DOHH2 (cell line): ENCODE results near the gene ITGA1.

Source experiments
- H3F3A ChIP-seq: fragments of 200-600 bp; sonication (generic), shearing (Covaris generic); 2 replicates; pipeline ENCODE4 v1.6.0; 2016; ENCODE audit warnings: antibody characterized with exemption, mild to moderate bottlenecking; ENCODE audit not compliant: control insufficient read depth, insufficient read depth
- H3K27ac ChIP-seq: fragments of 200-600 bp; sonication (generic); 2 replicates; pipeline ENCODE4 v1.5.1; 2014; ENCODE audit warnings: low read depth, mild to moderate bottlenecking, low read length, moderate library complexity
- H3K27me3 ChIP-seq: fragments of 200-600 bp; sonication (generic); 2 replicates; pipeline ENCODE4 v1.6.1; 2014; ENCODE audit warnings: mild to moderate bottlenecking, low read length, mixed read lengths; ENCODE audit not compliant: control insufficient read depth
- H3K36me3 ChIP-seq: fragments of 200-600 bp; sonication (generic); 2 replicates; pipeline ENCODE4 v1.6.1; 2014; ENCODE audit warnings: mild to moderate bottlenecking, low read length, moderate library complexity, mixed read lengths; ENCODE audit not compliant: control insufficient read depth
- H3K4me1 ChIP-seq: fragments of 200-600 bp; sonication (generic); 2 replicates; pipeline ENCODE4 v1.6.1; 2014; ENCODE audit warnings: mild to moderate bottlenecking, low read length, mixed read lengths; ENCODE audit not compliant: control insufficient read depth
- H3K4me2 ChIP-seq: fragments of 200-600 bp; sonication (generic); 2 replicates; pipeline ENCODE4 v1.6.0; 2014; ENCODE audit warnings: mild to moderate bottlenecking, low read length, moderate library complexity
- H3K4me3 ChIP-seq: fragments of 200-600 bp; sonication (generic); 2 replicates; pipeline ENCODE4 v1.5.1; 2014; ENCODE audit warnings: mild to moderate bottlenecking, low read length, mixed read lengths
- H3K79me2 ChIP-seq: fragments of 200-600 bp; sonication (generic); 2 replicates; pipeline ENCODE4 v1.6.1; 2014; ENCODE audit warnings: mild to moderate bottlenecking, low read length, mixed read lengths; ENCODE audit not compliant: control insufficient read depth
- H3K9me2 ChIP-seq: fragments of 200-600 bp; sonication (generic); replicated peaks from 2 replicates; pipeline ENCODE4 v1.6.1; 2014; ENCODE audit warnings: mild to moderate bottlenecking, low read length, mixed read lengths; ENCODE audit not compliant: control insufficient read depth
- H3K9me3 ChIP-seq: fragments of 200-600 bp; sonication (generic); 2 replicates; pipeline ENCODE4 v1.6.1; 2014; ENCODE audit warnings: antibody characterized with exemption, low read length, mixed read lengths; ENCODE audit not compliant: control insufficient read depth, insufficient read depth
- H4K20me1 ChIP-seq: fragments of 200-600 bp; sonication (generic); 2 replicates; pipeline ENCODE4 v1.6.0; 2014; ENCODE audit warnings: low read depth, mild to moderate bottlenecking, antibody characterized with exemption, low read length, moderate library complexity; ENCODE audit not compliant: control insufficient read depth, insufficient read depth
- EZH2phosphoT487 ChIP-seq: fragments of 200-600 bp; sonication (generic); IDR thresholded peaks from 2 replicates; pipeline ENCODE4 v1.6.1; 2017; ENCODE audit warnings: borderline replicate concordance, mild to moderate bottlenecking, antibody characterized with exemption, low read length, moderate library complexity, mixed read lengths
- TF ChIP-seq, protein P1 (sequence below): fragments of 200-600 bp; sonication (generic); IDR thresholded peaks from one replicate; pipeline ENCODE4 v1.5.1; 2014; ENCODE audit warnings: antibody characterized with exemption, mild to moderate bottlenecking, low read depth, low read length; ENCODE audit not compliant: poor library complexity, severe bottlenecking

The ITGA1 gene

GRCh38 chr5:52868417-52868816 lies 80.7 kb downstream of the ITGA1 start:
- no peak overlapping the region for H3K4me3 ChIP-seq
- no peak overlapping the region for H3K27ac ChIP-seq
- no peaks in the 10 kb centered on the region for H3F3A ChIP-seq
- no peak overlapping the region for H3K4me2 ChIP-seq
- no peaks in the 10 kb centered on the region for H3K4me1 ChIP-seq
- no peaks in the 10 kb centered on the region for H4K20me1 ChIP-seq
- 0 out of 2 replicates have a peak, but pooled peaks cover 2% of the 10 kb centered on the region for H3K27me3 ChIP-seq
- no peaks in the 10 kb centered on the region for H3K9me2 ChIP-seq
- no peaks in the 10 kb centered on the region for H3K36me3 ChIP-seq
- H3K79me2 ChIP-seq = no peaks in the 10 kb centered on the region
- no peak for TF ChIP-seq EZH2phosphoT487
- TF ChIP-seq, protein P1, sequence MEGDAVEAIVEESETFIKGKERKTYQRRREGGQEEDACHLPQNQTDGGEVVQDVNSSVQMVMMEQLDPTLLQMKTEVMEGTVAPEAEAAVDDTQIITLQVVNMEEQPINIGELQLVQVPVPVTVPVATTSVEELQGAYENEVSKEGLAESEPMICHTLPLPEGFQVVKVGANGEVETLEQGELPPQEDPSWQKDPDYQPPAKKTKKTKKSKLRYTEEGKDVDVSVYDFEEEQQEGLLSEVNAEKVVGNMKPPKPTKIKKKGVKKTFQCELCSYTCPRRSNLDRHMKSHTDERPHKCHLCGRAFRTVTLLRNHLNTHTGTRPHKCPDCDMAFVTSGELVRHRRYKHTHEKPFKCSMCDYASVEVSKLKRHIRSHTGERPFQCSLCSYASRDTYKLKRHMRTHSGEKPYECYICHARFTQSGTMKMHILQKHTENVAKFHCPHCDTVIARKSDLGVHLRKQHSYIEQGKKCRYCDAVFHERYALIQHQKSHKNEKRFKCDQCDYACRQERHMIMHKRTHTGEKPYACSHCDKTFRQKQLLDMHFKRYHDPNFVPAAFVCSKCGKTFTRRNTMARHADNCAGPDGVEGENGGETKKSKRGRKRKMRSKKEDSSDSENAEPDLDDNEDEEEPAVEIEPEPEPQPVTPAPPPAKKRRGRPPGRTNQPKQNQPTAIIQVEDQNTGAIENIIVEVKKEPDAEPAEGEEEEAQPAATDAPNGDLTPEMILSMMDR = no peak
- H3K9me3 ChIP-seq = no peaks in the 10 kb centered on the region

DNA sequence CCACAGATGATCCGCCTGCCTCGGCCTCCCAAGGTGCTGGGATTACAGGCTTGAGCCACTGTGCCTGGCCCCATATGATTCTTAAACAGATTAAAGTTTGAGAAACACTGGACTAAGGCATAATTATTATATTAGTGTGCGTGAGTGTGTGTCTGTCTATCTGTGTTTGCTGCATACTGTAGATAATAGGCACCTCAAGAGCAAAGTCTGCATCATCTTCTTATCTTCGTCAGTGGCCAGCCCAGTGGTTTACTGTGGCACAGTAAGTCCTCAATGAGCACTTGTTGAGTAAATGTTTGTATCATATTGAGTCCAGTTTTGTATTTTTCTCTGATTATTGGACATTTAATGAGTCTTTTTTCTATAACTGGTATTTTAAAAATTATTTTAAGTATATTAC lies 81.7 kb downstream of the ITGA1 start:
- no peaks in the 10 kb centered on the region for H3K9me3 ChIP-seq
- no peaks in the 10 kb centered on the region for H3F3A ChIP-seq
- H3K9me2 ChIP-seq = no peaks in the 10 kb centered on the region
- TF ChIP-seq EZH2phosphoT487 = no peak
- TF ChIP-seq, protein P1 = no peak
- H3K36me3 ChIP-seq = no peaks in the 10 kb centered on the region
- H3K79me2 ChIP-seq = no peaks in the 10 kb centered on the region
- no peaks in the 10 kb centered on the region for H3K4me1 ChIP-seq
- no peaks in the 10 kb centered on the region for H4K20me1 ChIP-seq
- H3K27ac ChIP-seq = no peak overlapping the region
- no peak overlapping the region for H3K4me2 ChIP-seq
- 0 out of 2 replicates have a peak, but pooled peaks cover 2% of the 10 kb centered on the region for H3K27me3 ChIP-seq
- no peak overlapping the region for H3K4me3 ChIP-seq

DNA sequence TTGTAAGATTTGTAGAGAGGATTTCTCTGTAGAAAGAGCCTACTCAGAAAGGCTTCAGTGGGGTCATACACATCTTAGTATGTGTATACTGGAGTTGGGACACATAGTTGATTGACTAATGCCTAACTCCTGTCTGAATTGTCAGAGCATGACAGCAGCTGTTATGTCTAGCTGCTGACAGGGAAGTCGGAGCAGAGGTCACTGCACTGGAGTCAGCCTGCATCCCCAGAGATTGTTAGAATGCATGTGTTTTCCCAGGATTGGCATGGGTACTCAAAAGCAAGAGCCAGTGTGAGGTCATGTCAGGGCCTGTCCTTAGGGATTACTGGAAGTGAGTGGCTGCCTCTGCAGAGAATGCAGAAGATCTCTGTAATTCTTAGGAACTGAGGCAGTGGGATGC lies 82.7 kb downstream of the ITGA1 start:
- Histone ChIP-seq H3K9me3 (no peaks in the 10 kb centered on the region), H3K9me2 (no peaks in the 10 kb centered on the region), H4K20me1 (no peaks in the 10 kb centered on the region), H3K27ac (no peak overlapping the region), H3K4me3 (no peak overlapping the region), H3K4me2 (no peak overlapping the region), H3F3A (no peaks in the 10 kb centered on the region), H3K27me3 (0 out of 2 replicates have a peak, but pooled peaks cover 2% of the 10 kb centered on the region), H3K4me1 (no peaks in the 10 kb centered on the region), H3K36me3 (no peaks in the 10 kb centered on the region), H3K79me2 (no peaks in the 10 kb centered on the region)
- TF ChIP-seq, protein P1 = no peak
- no peak for TF ChIP-seq EZH2phosphoT487
